Measurements from ENCODE around the gene SPIN4. TPM values are rescaled to one million over a fixed set of nuclear protein-coding genes. Genes with fewer than 3 reads are reported as not detected.
"Not testable (repeated sequence)": the region's sequence is repeated elsewhere in the genome, so short reads cannot be mapped to it uniquely, and the experiment has no call there.

Gene SPIN4
- total and polyA plus RNA-seq, 4 donors = 0.68 to 9.2 (median 1.1) TPM

- DNase-seq (ENCODE audit: low spot score) = no peak
- H3K27ac ChIP-seq (ENCODE audit: low read depth in 1 of 2, low read length in 2 of 2) = no peak overlapping the region
- H3K9ac ChIP-seq (ENCODE audit: low read depth in 1 of 2, low read length in 2 of 2) = no peak overlapping the region
- H3K9me3 ChIP-seq (ENCODE audit: control insufficient read depth in 4 of 4, low read length in 3 of 4) = no peaks in the 10 kb centered on the region
- H3K4me1 ChIP-seq (ENCODE audit: control insufficient read depth in 4 of 4, insufficient read depth in 4 of 4, low read length in 3 of 4) = no peaks in the 10 kb centered on the region
- no peaks in the 10 kb centered on the region for H3K36me3 ChIP-seq (ENCODE audit: control insufficient read depth in 4 of 4, insufficient read depth in 3 of 4, low read depth in 1 of 4, low read length in 3 of 4)
- H3K4me3 ChIP-seq (ENCODE audit: low read depth in 1 of 3, low read length in 3 of 3) = no peak overlapping the region
- H3K27me3 ChIP-seq (ENCODE audit: control insufficient read depth in 4 of 4, insufficient read depth in 4 of 4, low read length in 3 of 4) = no peaks in the 10 kb centered on the region
- TF ChIP-seq SP1 (IDR thresholded peaks at IDR 0.05) = no peak
- TF ChIP-seq HNF4G (IDR thresholded peaks at IDR 0.05) = no peak
- TF ChIP-seq HNF4A (conservative IDR thresholded peaks at IDR 0.05) = no peak
- no peak for TF ChIP-seq ATF3 (IDR thresholded peaks at IDR 0.05)
- TF ChIP-seq YY1 (IDR thresholded peaks at IDR 0.05) = no peak
- TF ChIP-seq RAD21 (IDR thresholded peaks at IDR 0.05) = no peak
- WGBS = 60% methylated on average over 2 of the region's 2 CpGs
Measured at GRCh38 chrX:63394872-63395271, 43.7 kb upstream of the SPIN4 start.

GRCh38 chrX:63393094-63393493 is 42.0 kb upstream of the SPIN4 start:
- H3K4me3 ChIP-seq (ENCODE audit: low read depth in 1 of 3, low read length in 3 of 3) = not testable (repeated sequence)

DNA sequence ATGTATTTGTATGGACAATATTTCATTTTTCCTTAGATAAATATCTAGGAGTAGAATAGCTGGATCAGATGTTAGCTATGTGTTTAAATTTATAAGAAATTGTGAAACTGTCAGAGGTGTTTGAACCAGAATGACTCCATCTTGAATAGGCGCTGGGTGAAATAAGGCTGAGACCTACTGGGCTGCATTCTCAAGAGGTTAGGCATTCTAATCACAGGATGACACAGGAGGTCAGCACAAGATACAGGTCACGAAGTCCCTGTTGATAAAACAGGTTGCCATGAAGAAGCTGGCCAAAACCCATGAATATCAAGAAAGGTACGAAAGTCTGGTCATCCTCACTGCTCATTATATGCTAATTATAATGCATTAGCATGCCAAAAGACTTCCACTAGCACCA is 36.3 kb upstream of the SPIN4 start:
- H3K9ac ChIP-seq (ENCODE audit: low read depth in 1 of 2, low read length in 2 of 2) = no peak overlapping the region
- H3K27ac ChIP-seq (ENCODE audit: low read depth in 1 of 2, low read length in 2 of 2) = no peak overlapping the region
- H3K36me3 ChIP-seq (ENCODE audit: control insufficient read depth in 4 of 4, insufficient read depth in 3 of 4, low read depth in 1 of 4, low read length in 3 of 4) = no peaks in the 10 kb centered on the region
- no peaks in the 10 kb centered on the region for H3K27me3 ChIP-seq (ENCODE audit: control insufficient read depth in 4 of 4, insufficient read depth in 4 of 4, low read length in 3 of 4)
- H3K4me3 ChIP-seq (ENCODE audit: low read depth in 1 of 3, low read length in 3 of 3) = no peak overlapping the region
- H3K4me1 ChIP-seq (ENCODE audit: control insufficient read depth in 4 of 4, insufficient read depth in 4 of 4, low read length in 3 of 4) = no peaks in the 10 kb centered on the region
- TF ChIP-seq NR2F2 (IDR thresholded peaks at IDR 0.05) (no peak), HNF4A (conservative IDR thresholded peaks at IDR 0.05) (no peak), SP1 (IDR thresholded peaks at IDR 0.05) (no peak), HNF4G (IDR thresholded peaks at IDR 0.05) (no peak), TAF1 (conservative IDR thresholded peaks at IDR 0.05) (no peak), EGR1 (IDR thresholded peaks at IDR 0.05; ENCODE audit: low read depth in 2 of 2) (no peak), ATF3 (IDR thresholded peaks at IDR 0.05) (no peak), REST (IDR thresholded peaks at IDR 0.05) (no peak), RAD21 (IDR thresholded peaks at IDR 0.05) (no peak), CTCF (IDR thresholded peaks at IDR 0.05; ENCODE audit: low read depth, low read length, missing input control) (no peak), YY1 (IDR thresholded peaks at IDR 0.05) (no peak), GABPA (IDR thresholded peaks at IDR 0.05 in 1 of 2, conservative IDR thresholded peaks at IDR 0.05 in 1 of 2) (no peak), RXRA (IDR thresholded peaks at IDR 0.05) (no peak), FOXA2 (IDR thresholded peaks at IDR 0.05) (no peak), ZBTB33 (IDR thresholded peaks at IDR 0.05) (no peak), FOXA1 (IDR thresholded peaks at IDR 0.05) (no peak), JUND (IDR thresholded peaks at IDR 0.05) (no peak)
- TF ChIP-seq, protein P1, sequence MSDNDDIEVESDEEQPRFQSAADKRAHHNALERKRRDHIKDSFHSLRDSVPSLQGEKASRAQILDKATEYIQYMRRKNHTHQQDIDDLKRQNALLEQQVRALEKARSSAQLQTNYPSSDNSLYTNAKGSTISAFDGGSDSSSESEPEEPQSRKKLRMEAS (IDR thresholded peaks at IDR 0.05) = no peak
- DNase-seq (ENCODE audit: low spot score) = no peak
- no peaks in the 10 kb centered on the region for H3K9me3 ChIP-seq (ENCODE audit: control insufficient read depth in 4 of 4, low read length in 3 of 4)
- WGBS = 95% methylated on average over 3 of the region's 3 CpGs

More at GRCh38 chrX:63393094-63393493, 42.0 kb upstream of the SPIN4 start:
- H3K9ac ChIP-seq (ENCODE audit: low read depth in 1 of 2, low read length in 2 of 2); H3K27me3 ChIP-seq (ENCODE audit: control insufficient read depth in 4 of 4, insufficient read depth in 4 of 4, low read length in 3 of 4); H3K4me1 ChIP-seq (ENCODE audit: control insufficient read depth in 4 of 4, insufficient read depth in 4 of 4, low read length in 3 of 4); H3K27ac ChIP-seq (ENCODE audit: low read depth in 1 of 2, low read length in 2 of 2); DNase-seq (ENCODE audit: low spot score); H3K36me3 ChIP-seq (ENCODE audit: control insufficient read depth in 4 of 4, insufficient read depth in 3 of 4, low read depth in 1 of 4, low read length in 3 of 4); H3K9me3 ChIP-seq (ENCODE audit: control insufficient read depth in 4 of 4, low read length in 3 of 4): not testable (repeated sequence)
- 98% methylated on average over 21 of the region's 24 CpGs for WGBS

GRCh38 chrX:63384263-63384662 is 33.1 kb upstream of the SPIN4 start:
- not testable (repeated sequence) for H3K9me3 ChIP-seq (ENCODE audit: control insufficient read depth in 4 of 4, low read length in 3 of 4); H3K27me3 ChIP-seq (ENCODE audit: control insufficient read depth in 4 of 4, insufficient read depth in 4 of 4, low read length in 3 of 4); H3K9ac ChIP-seq (ENCODE audit: low read depth in 1 of 2, low read length in 2 of 2); H3K36me3 ChIP-seq (ENCODE audit: control insufficient read depth in 4 of 4, insufficient read depth in 3 of 4, low read depth in 1 of 4, low read length in 3 of 4); H3K4me3 ChIP-seq (ENCODE audit: low read depth in 1 of 3, low read length in 3 of 3); H3K4me1 ChIP-seq (ENCODE audit: control insufficient read depth in 4 of 4, insufficient read depth in 4 of 4, low read length in 3 of 4); DNase-seq (ENCODE audit: low spot score); H3K27ac ChIP-seq (ENCODE audit: low read depth in 1 of 2, low read length in 2 of 2)
